ENCODE measurements around the gene CARD9. TPM values are rescaled to one million over a fixed set of nuclear protein-coding genes. Genes with fewer than 3 reads are reported as not detected.
A peak's percentile ranks its signal among the peaks of the same experiment; 100 is the strongest.

Gene CARD9
- total and polyA plus RNA-seq, 2 of the 4 experiments (the other 2 are of a cell fraction), result 0.36 to 1.9 TPM

GRCh38 chr9:136327304-136327974, 46.0 kb downstream of the CARD9 start, which contains the start of gene GPSM1:
Gene GPSM1, plus strand, starts transcription at chr9:136327539. Its CDS starts 157 bp downstream, at chr9:136327696.
- Histone ChIP-seq H3K79me1 (ENCODE audit: low read depth in 1 of 2, low read length in 2 of 2) (peaks cover 3 to 30% of the 10 kb centered on the region in 2 experiments; a peak in 2 of 4 replicates), H3K27me3 (ENCODE audit: control insufficient read depth, insufficient read depth, low read length) (no peaks in the 10 kb centered on the region), H2BK120ac (ENCODE audit: low read depth, low read length) (peak within 1 kb of the TSS; percentile 100), H3K4ac (ENCODE audit: low read depth, low read length) (peak within 1 kb of the TSS; percentile 100), H3K56ac (ENCODE audit: extremely low read depth, insufficient read depth, low read length) (peak within 1 kb of the TSS; percentile 96), H4K91ac (ENCODE audit: insufficient read depth, low read depth, low read length) (peak within 1 kb of the TSS; percentile 99), H2BK20ac (ENCODE audit: low read depth, low read length) (peak within 1 kb of the TSS; percentile 96), H2AFZ (replicated peaks; ENCODE audit: low read length, poor library complexity) (peak within 1 kb of the TSS; percentile 85), H3K4me1 (ENCODE audit: control insufficient read depth, insufficient read depth, low read length) (peaks cover 35% of the 10 kb centered on the region), H2BK15ac (ENCODE audit: low read depth, low read length) (peak within 1 kb of the TSS; percentile 99; the same call in 2 of the 3 replicates), H3K27ac (ENCODE audit: insufficient read depth, low read length) (peak within 1 kb of the TSS; percentile 97), H2AK5ac (ENCODE audit: low read depth, low read length) (peak within 1 kb of the TSS; percentile 100), H3K9me3 (ENCODE audit: control insufficient read depth, insufficient read depth, low read length) (no peaks in the 10 kb centered on the region), H3K23ac (ENCODE audit: low read depth, low read length) (peak within 1 kb of the TSS; percentile 98), H2BK5ac (ENCODE audit: low read depth, low read length, poor library complexity, severe bottlenecking) (peak within 1 kb of the TSS; percentile 99), H4K8ac (ENCODE audit: low read depth in 2 of 2, low read length in 2 of 2) (peak within 1 kb of the TSS; percentile 97 to 99), H4K5ac (ENCODE audit: low read depth, low read length) (peak within 1 kb of the TSS; percentile 98), H2AK9ac (replicated peaks; ENCODE audit: low read depth, low read length, poor library complexity) (peak within 1 kb of the TSS; percentile 100), H3K14ac (replicated peaks; ENCODE audit: low read depth, low read length) (peak within 1 kb of the TSS; percentile 99), H4K20me1 (ENCODE audit: insufficient read depth, low read length) (peaks cover 42% of the 10 kb centered on the region), H3K4me3 (ENCODE audit: insufficient read depth, low read depth, low read length) (peak within 1 kb of the TSS; percentile 96), H3K9me1 (ENCODE audit: insufficient read depth, low read length) (peaks cover 5% of the 10 kb centered on the region), H3K4me2 (ENCODE audit: low read depth, low read length) (peak within 1 kb of the TSS; percentile 97), H3K18ac (ENCODE audit: low read depth, low read length) (peak within 1 kb of the TSS; percentile 97), H3K9ac (ENCODE audit: low read depth, low read length) (peak within 1 kb of the TSS; percentile 98), H3K36me3 (ENCODE audit: control insufficient read depth, insufficient read depth, low read length) (peaks cover 14% of the 10 kb centered on the region; the same call in 1 of the 2 replicates)
- ChIA-PET POLR2A (ENCODE audit: unreplicated experiment) (interaction anchor here (0.7 kb wide), 1 partner anchor 36 kb away, joined by 4 read pairs; no protein-coding TSS in a partner anchor), CTCF (interaction anchor here (0.7 to 1.4 kb wide), 2 partner anchors 15 to 35 kb away, joined by 3 read pairs; no protein-coding TSS in a partner anchor)
- in situ Hi-C loops (cut with MboI; ENCODE audit: low sequenced_read_pairs), result no loop called here
- 0% methylated on average over 10 of the region's 88 CpGs; no CpG with 5 or more reads in 1 of the 2 experiments for WGBS, 2 experiments (ENCODE audit: extremely low coverage in 2 of 2, insufficient read length in 1 of 2)
- ATAC-seq (ENCODE audit: low read depth) (peak; percentile 49), DNase-seq (peak; percentile 58)
- dilution Hi-C loops (cut with HindIII; ENCODE audit: low sequenced_read_pairs, unreplicated experiment), result no loop called here
- BruUV-seq (replicated peaks), result no TSS peak
- intact Hi-C loops (cut with micrococcal nuclease), result loop anchor here (5.0 kb wide), 1 partner anchor 75 kb away; the partner anchor contains the start of gene SNAPC4
- no peak for TF ChIP-seq CEBPB (IDR thresholded peaks at IDR 0.05; ENCODE audit: low read depth, low read length)
- TF ChIP-seq SMC3 (IDR thresholded peaks at IDR 0.05; ENCODE audit: low read depth, low read length), result no peak
- TF ChIP-seq CHD1 (IDR thresholded peaks at IDR 0.05; ENCODE audit: low read depth, low read length), result no peak
- TF ChIP-seq MAZ (IDR thresholded peaks at IDR 0.05; ENCODE audit: borderline replicate concordance, low read depth, low read length), result peak; percentile 93; the same call in 1 of the 2 replicates
- TF ChIP-seq POLR2A (IDR thresholded peaks at IDR 0.05; ENCODE audit: low read depth, low read length), result peak; percentile 89
- no peak for TF ChIP-seq NFE2L2 (IDR thresholded peaks at IDR 0.05; ENCODE audit: low read depth, low read length)
- no peak for TF ChIP-seq RAD21 (IDR thresholded peaks at IDR 0.05; ENCODE audit: low read length)
- no peak for TF ChIP-seq RFX5 (IDR thresholded peaks at IDR 0.05; ENCODE audit: low read depth, low read length)
- TF ChIP-seq, protein P1, sequence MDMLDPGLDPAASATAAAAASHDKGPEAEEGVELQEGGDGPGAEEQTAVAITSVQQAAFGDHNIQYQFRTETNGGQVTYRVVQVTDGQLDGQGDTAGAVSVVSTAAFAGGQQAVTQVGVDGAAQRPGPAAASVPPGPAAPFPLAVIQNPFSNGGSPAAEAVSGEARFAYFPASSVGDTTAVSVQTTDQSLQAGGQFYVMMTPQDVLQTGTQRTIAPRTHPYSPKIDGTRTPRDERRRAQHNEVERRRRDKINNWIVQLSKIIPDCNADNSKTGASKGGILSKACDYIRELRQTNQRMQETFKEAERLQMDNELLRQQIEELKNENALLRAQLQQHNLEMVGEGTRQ (IDR thresholded peaks at IDR 0.05; ENCODE audit: low read depth, low read length), result no peak
- peak; percentile 57; the same call in 1 of the 2 replicates for TF ChIP-seq BHLHE40 (IDR thresholded peaks at IDR 0.05; ENCODE audit: low read depth, low read length)
- no peak; the same call in 1 of the 2 replicates for TF ChIP-seq MXI1 (IDR thresholded peaks at IDR 0.05; ENCODE audit: borderline replicate concordance, low read depth, low read length)

Measured in IMR-90 (cell line).